ENCODE results near the gene CBFB.
A peak's percentile ranks its signal among the peaks of the same experiment; 100 is the strongest.
"Not testable (repeated sequence)": the region's sequence is repeated elsewhere in the genome, so short reads cannot be mapped to it uniquely, and the experiment has no call there.

The CBFB gene

GRCh38 chr16:67028696-67029253 lies at the start of gene CBFB:
TSS of gene CBFB (plus strand) at chr16:67029149. CDS start at chr16:67029408, 259 bp downstream.
- no peak for TF ChIP-seq ZNF274 (IDR thresholded peaks at IDR 0.05; ENCODE audit: low read depth, low read length)
- peak within 1 kb of the TSS; percentile 82 for H3K4me3 ChIP-seq (ENCODE audit: low read length)

GRCh38 chr16:66983033-66983432 lies 45.9 kb upstream of the CBFB start:
- no peak overlapping the region for H3K4me3 ChIP-seq (ENCODE audit: low read length)
- no peak for TF ChIP-seq ZNF274 (IDR thresholded peaks at IDR 0.05; ENCODE audit: low read depth, low read length)

GRCh38 chr16:66984892-66985311 lies 44.0 kb upstream of the CBFB start:
- no peak for TF ChIP-seq ZNF274 (IDR thresholded peaks at IDR 0.05; ENCODE audit: low read depth, low read length)
- no peak overlapping the region for H3K4me3 ChIP-seq (ENCODE audit: low read length)

- H3K4me3 ChIP-seq (ENCODE audit: low read length): no peak overlapping the region
- TF ChIP-seq ZNF274 (IDR thresholded peaks at IDR 0.05; ENCODE audit: low read depth, low read length): no peak
Observed at GRCh38 chr16:66986559-66986958, 42.4 kb upstream of the CBFB start.

GRCh38 chr16:66988197-66988788 lies 40.7 kb upstream of the CBFB start, which contains the start of gene CES4A:
TSS of gene CES4A (plus strand) at chr16:66988589. CDS start at chr16:66988773, 184 bp downstream.
- TF ChIP-seq ZNF274 (IDR thresholded peaks at IDR 0.05; ENCODE audit: low read depth, low read length): no peak
- H3K4me3 ChIP-seq (ENCODE audit: low read length): no peak within 1 kb of the TSS

GRCh38 chr16:66991545-66992077 lies 37.3 kb upstream of the CBFB start:
- no peak overlapping the region for H3K4me3 ChIP-seq (ENCODE audit: low read length)
- no peak for TF ChIP-seq ZNF274 (IDR thresholded peaks at IDR 0.05; ENCODE audit: low read depth, low read length)

GRCh38 chr16:66993558-66993957 lies 35.4 kb upstream of the CBFB start:
- not testable (repeated sequence) for H3K4me3 ChIP-seq (ENCODE audit: low read length)

- H3K4me3 ChIP-seq (ENCODE audit: low read length): no peak overlapping the region
- no peak for TF ChIP-seq ZNF274 (IDR thresholded peaks at IDR 0.05; ENCODE audit: low read depth, low read length)
Observed at GRCh38 chr16:66996324-66996982, 32.5 kb upstream of the CBFB start.

- no peak for TF ChIP-seq ZNF274 (IDR thresholded peaks at IDR 0.05; ENCODE audit: low read depth, low read length)
- H3K4me3 ChIP-seq (ENCODE audit: low read length): no peak overlapping the region
Observed at GRCh38 chr16:66996983-66997358, 32.0 kb upstream of the CBFB start.

GRCh38 chr16:67000384-67001351 lies 28.3 kb upstream of the CBFB start:
- no peak for TF ChIP-seq ZNF274 (IDR thresholded peaks at IDR 0.05; ENCODE audit: low read depth, low read length)
- H3K4me3 ChIP-seq (ENCODE audit: low read length): peak overlapping the region; percentile 17; the same call in 1 of the 2 replicates

- no peak overlapping the region for H3K4me3 ChIP-seq (ENCODE audit: low read length)
- TF ChIP-seq ZNF274 (IDR thresholded peaks at IDR 0.05; ENCODE audit: low read depth, low read length): no peak
Observed at GRCh38 chr16:67001726-67002125, 27.2 kb upstream of the CBFB start.

GRCh38 chr16:67006930-67007658 lies 21.9 kb upstream of the CBFB start:
- no peak overlapping the region for H3K4me3 ChIP-seq (ENCODE audit: low read length)
- no peak for TF ChIP-seq ZNF274 (IDR thresholded peaks at IDR 0.05; ENCODE audit: low read depth, low read length)

- no peak overlapping the region for H3K4me3 ChIP-seq (ENCODE audit: low read length)
- no peak for TF ChIP-seq ZNF274 (IDR thresholded peaks at IDR 0.05; ENCODE audit: low read depth, low read length)
Observed at GRCh38 chr16:67009158-67009557, 19.8 kb upstream of the CBFB start.

Data from GM08714 (cell line).